Stimulated activated CD4-positive, alpha-beta T cell treated with anti-CD3 and anti-CD28 coated beads, Interleukin-15, amount 100 ng/mL, for 1 hour (primary cell): ENCODE data around the gene CD164L2.
"Not testable (repeated sequence)": the region's sequence is repeated elsewhere in the genome, so short reads cannot be mapped to it uniquely, and the experiment has no call there.

ENCODE experiments used
- DNase-seq, 2 donors: peaks; one replicate each; pipeline ENCODE4 v3.0.0-alpha.2; 2020; ENCODE audit warnings: low read depth in 1 of 2, low spot score in 1 of 2

CD164L2 gene

GRCh38 chr1:27391511-27392095 lies 8.5 kb upstream of the CD164L2 start:
- DNase-seq: no peak

GRCh38 chr1:27388337-27389005 lies 5.3 kb upstream of the CD164L2 start:
- peak; percentile 40 to 65 for DNase-seq

- DNase-seq: not testable (repeated sequence)
Measured at GRCh38 chr1:27384797-27385196, 1.7 kb upstream of the CD164L2 start.

DNA sequence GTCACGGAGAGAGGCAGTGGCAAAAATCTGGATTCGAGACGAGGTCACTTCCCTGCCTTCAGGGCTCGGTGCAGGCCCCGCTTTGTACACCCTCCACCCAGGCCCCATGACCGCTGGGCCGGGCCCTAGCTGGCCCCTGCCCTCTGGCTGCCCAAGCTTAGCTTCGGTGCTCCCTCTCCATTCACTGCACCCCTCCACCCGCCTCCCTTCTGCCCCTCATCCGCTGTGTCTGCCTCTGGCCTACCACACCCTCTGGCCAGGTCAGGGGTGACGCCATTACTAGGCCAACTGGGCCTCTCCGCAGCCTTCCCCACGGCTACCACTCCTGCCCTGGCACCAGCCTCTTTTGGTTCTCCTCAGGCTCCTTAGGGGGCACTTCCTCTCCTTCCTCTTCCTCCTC lies 528 bp upstream of the CD164L2 start:
- no peak for DNase-seq

- no peak for DNase-seq
Measured at GRCh38 chr1:27381969-27382762, 967 bp downstream of the CD164L2 start.

- DNase-seq: no peak
Measured at GRCh38 chr1:27380766-27381733, 2.1 kb downstream of the CD164L2 start.

GRCh38 chr1:27380224-27380623 lies 2.9 kb downstream of the CD164L2 start:
- DNase-seq: no peak

- DNase-seq: no peak
Measured at GRCh38 chr1:27379564-27380122, 3.5 kb downstream of the CD164L2 start.

GRCh38 chr1:27377760-27378495 lies 5.2 kb downstream of the CD164L2 start:
- no peak for DNase-seq

GRCh38 chr1:27374362-27375086 lies 8.6 kb downstream of the CD164L2 start, which contains the start of gene FCN3:
Gene FCN3, minus strand, starts transcription at chr1:27374824. Its CDS starts 6 bp downstream, at chr1:27374818.
- DNase-seq: no peak

DNA sequence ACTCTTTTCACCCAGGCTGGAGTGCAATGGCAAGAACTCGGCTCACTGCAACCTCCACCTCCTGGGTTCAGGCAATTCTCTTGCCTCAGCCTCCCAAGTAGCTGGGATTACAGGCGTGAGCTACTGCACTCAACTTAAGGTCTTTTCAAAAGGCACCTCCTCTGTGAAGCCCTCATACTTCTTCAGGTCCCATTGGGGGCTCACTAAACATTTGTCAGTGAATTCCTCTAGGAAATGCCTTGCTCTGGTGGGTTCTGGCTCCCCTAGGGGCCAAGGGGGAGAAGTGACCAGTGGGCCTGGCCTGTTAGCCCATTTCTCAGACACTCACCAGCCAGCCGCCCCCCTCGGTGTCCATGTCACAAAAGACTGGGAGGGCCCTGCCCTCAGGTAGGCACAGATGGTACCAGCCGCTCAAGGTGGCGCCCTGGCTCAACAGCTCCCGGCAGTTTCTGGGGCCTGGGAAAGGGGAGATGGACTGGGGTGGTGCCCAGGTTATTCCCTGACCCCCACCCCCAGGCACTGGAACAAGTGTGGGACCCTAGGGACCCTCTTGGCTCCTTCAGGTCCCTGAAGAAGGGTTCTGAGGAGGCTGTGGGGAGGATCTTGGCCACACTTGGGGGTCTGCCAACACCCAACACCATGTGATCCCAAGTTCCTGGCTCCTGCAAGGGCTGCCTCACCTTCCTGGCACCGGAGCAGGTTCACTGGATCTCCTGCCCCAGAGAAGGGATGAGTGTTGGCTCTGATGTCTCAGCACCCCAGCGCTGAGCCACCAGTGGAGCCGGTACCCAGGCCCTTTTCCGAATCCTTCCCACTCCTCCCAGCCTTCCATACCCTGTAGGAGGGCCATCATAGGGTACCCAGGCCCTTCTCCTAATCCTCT lies 10.1 kb downstream of the CD164L2 start:
- no peak for DNase-seq

GRCh38 chr1:27372022-27372807 lies 10.9 kb downstream of the CD164L2 start:
- no peak for DNase-seq

DNA sequence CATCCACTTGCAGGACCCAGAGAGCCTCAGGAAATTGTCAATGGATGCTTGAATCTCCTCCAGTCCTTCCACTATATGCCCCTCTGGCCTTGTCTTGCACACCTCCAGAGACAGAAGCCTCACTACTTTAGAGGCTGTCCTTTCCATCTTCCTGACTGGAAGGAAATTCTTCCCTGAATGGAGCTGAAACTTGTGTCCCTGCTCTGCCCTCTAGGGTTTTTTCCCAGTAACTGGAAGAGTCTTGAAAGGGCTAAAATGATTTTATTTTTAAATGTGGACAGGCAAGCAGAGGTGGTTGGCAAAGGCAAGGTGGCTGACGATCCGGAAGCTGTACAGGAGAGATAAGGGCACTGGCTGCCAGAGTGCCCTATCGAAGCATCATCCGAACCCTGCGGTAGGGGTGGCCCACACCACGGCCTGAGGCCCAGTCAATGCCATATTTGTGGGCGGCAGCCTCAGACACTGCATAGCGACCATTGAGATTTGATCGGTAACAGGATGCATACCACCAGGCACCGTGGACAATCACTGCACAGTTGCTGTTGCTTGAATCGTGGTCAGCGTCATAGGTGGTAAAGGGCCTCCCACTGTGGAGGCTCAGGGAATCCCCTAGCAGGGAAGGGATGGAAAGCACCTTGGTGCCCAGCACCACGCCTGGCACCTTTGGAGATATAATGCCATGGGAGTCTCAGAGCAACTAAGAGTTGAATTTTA lies 14.1 kb downstream of the CD164L2 start:
- no peak for DNase-seq

GRCh38 chr1:27367160-27367650 lies 15.9 kb downstream of the CD164L2 start:
- DNase-seq: no peak

- DNase-seq: no peak
Measured at GRCh38 chr1:27366411-27367159, 16.5 kb downstream of the CD164L2 start, which contains the start of gene MAP3K6. Gene MAP3K6, minus strand, starts transcription at chr1:27366961. Its CDS starts 364 bp downstream, at chr1:27366597.

GRCh38 chr1:27366113-27366410 lies 17.1 kb downstream of the CD164L2 start:
- DNase-seq: peak in 1 of 2 donors; percentile 37
